Smooth muscle cell (in vitro differentiated cells): Measurements from ENCODE around the gene CDK5RAP3. TPM values are rescaled to one million over a fixed set of nuclear protein-coding genes. Genes with fewer than 3 reads are reported as not detected.
"Not testable (repeated sequence)": the region's sequence is repeated elsewhere in the genome, so short reads cannot be mapped to it uniquely, and the experiment has no call there.

Experiments used
- DNase-seq: peaks from one replicate; lab custom pipeline; 2025; ENCODE audit not compliant: unreplicated experiment; lab: John Stamatoyannopoulos, UW
- H2AFZ ChIP-seq: fragments of 200-600 bp; sonication (generic); 2 replicates; pipeline ENCODE4 v1.6.0; 2016; ENCODE audit warnings: antibody characterized with exemption, low read depth, mild to moderate bottlenecking
- H3F3A ChIP-seq: fragments of 200-600 bp; sonication (generic); 2 replicates; pipeline ENCODE4 v1.6.0; 2017; ENCODE audit warnings: antibody characterized with exemption, low read depth
- H3K27ac ChIP-seq: fragments of 200-600 bp; sonication (generic); 2 replicates; pipeline ENCODE4 v1.5.1; 2016; ENCODE audit warnings: low read depth, mild to moderate bottlenecking
- H3K27me3 ChIP-seq: fragments of 200-600 bp; sonication (generic); 2 replicates; pipeline ENCODE4 v1.6.1; 2016; ENCODE audit warnings: low read depth, mild to moderate bottlenecking
- H3K36me3 ChIP-seq: fragments of 200-600 bp; sonication (generic); 2 replicates; pipeline ENCODE4 v1.5.1; 2016; ENCODE audit warnings: low read depth
- H3K4me1 ChIP-seq: fragments of 200-600 bp; sonication (generic); 2 replicates; pipeline ENCODE4 v1.5.1; 2016; ENCODE audit warnings: low read depth
- H3K4me2 ChIP-seq: fragments of 200-600 bp; sonication (generic); 2 replicates; pipeline ENCODE4 v1.6.0; 2016; ENCODE audit warnings: mild to moderate bottlenecking
- H3K4me3 ChIP-seq: fragments of 200-600 bp; sonication (generic); 2 replicates; pipeline ENCODE4 v1.5.1; 2016; ENCODE audit warnings: mild to moderate bottlenecking
- H3K79me2 ChIP-seq: fragments of 200-600 bp; sonication (generic); 2 replicates; pipeline ENCODE4 v1.6.0; 2016; ENCODE audit warnings: low read depth, mild to moderate bottlenecking
- H3K9ac ChIP-seq: fragments of 200-600 bp; sonication (generic); 2 replicates; pipeline ENCODE4 v1.6.0; 2016; ENCODE audit warnings: low read depth
- H3K9me3 ChIP-seq: fragments of 200-600 bp; sonication (generic); replicated peaks from 2 replicates; pipeline ENCODE4 v1.5.1; 2016; ENCODE audit warnings: low read depth
- H4K20me1 ChIP-seq: fragments of 200-600 bp; sonication (generic); 2 replicates; pipeline ENCODE4 v1.6.0; 2016; ENCODE audit warnings: low read depth
- WGBS: methylation state at CpG from one replicate; pipeline ENCODE4 v1.1.7; 2016; ENCODE audit warnings: low lambda C conversion rate; 5-methylcytosine and 5-hydroxymethylcytosine counted together
- polyA plus RNA-seq: library from polyadenylated mRNA; unstranded; fragments of >200 nt; fragmentation: Nextera tagmentation; extraction: Ambion mirVana; gene quantifications from 2 replicates; pipeline ENCODE4 v1.2.1, GENCODE V29; 2016
- total RNA-seq: library from RNA; depleted of rRNA; stranded (reverse); fragments of >200 nt; gene quantifications from 2 replicates; pipeline ENCODE4 v1.2.3, GENCODE V29; 2014
- TF ChIP-seq, protein P1 (sequence below): fragments of 200-600 bp; sonication (generic); IDR thresholded peaks from 2 replicates; pipeline ENCODE4 v1.5.1; 2017; ENCODE audit warnings: borderline replicate concordance, mild to moderate bottlenecking, antibody characterized with exemption; ENCODE audit not compliant: insufficient read depth, poor library complexity, severe bottlenecking

CDK5RAP3 gene
- total and polyA plus RNA-seq, 2 experiments from 2014 or later, result 79.6 to 119 TPM

- no peaks in the 10 kb centered on the region for H3K79me2 ChIP-seq
- H2AFZ ChIP-seq, result no peak overlapping the region
- TF ChIP-seq, protein P1, sequence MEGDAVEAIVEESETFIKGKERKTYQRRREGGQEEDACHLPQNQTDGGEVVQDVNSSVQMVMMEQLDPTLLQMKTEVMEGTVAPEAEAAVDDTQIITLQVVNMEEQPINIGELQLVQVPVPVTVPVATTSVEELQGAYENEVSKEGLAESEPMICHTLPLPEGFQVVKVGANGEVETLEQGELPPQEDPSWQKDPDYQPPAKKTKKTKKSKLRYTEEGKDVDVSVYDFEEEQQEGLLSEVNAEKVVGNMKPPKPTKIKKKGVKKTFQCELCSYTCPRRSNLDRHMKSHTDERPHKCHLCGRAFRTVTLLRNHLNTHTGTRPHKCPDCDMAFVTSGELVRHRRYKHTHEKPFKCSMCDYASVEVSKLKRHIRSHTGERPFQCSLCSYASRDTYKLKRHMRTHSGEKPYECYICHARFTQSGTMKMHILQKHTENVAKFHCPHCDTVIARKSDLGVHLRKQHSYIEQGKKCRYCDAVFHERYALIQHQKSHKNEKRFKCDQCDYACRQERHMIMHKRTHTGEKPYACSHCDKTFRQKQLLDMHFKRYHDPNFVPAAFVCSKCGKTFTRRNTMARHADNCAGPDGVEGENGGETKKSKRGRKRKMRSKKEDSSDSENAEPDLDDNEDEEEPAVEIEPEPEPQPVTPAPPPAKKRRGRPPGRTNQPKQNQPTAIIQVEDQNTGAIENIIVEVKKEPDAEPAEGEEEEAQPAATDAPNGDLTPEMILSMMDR, result no peak
- H3K4me3 ChIP-seq, result no peak overlapping the region
- no peaks in the 10 kb centered on the region for H3K27me3 ChIP-seq
- H3K9ac ChIP-seq, result no peak overlapping the region
- WGBS, result 19% methylated on average over 2 of the region's 2 CpGs
- no peak for DNase-seq
- H3F3A ChIP-seq, result peaks cover 14% of the 10 kb centered on the region
- peaks cover 48% of the 10 kb centered on the region for H3K4me1 ChIP-seq
- H3K27ac ChIP-seq, result peak overlapping the region; percentile 61
- H3K4me2 ChIP-seq, result peak overlapping the region; percentile 52
- no peaks in the 10 kb centered on the region for H3K36me3 ChIP-seq
- no peaks in the 10 kb centered on the region for H3K9me3 ChIP-seq
- no peaks in the 10 kb centered on the region for H4K20me1 ChIP-seq
Observed at GRCh38 chr17:48016112-48016511, 45.2 kb downstream of the CDK5RAP3 start.

GRCh38 chr17:48017817-48018158, 46.9 kb downstream of the CDK5RAP3 start:
- H3K4me3 ChIP-seq, H3K9ac ChIP-seq, H3K36me3 ChIP-seq, H3K9me3 ChIP-seq, H3K4me2 ChIP-seq, H2AFZ ChIP-seq, H4K20me1 ChIP-seq, H3K79me2 ChIP-seq, H3K27me3 ChIP-seq, DNase-seq, H3K27ac ChIP-seq: not testable (repeated sequence)
- H3F3A ChIP-seq, result peaks cover 14% of the 10 kb centered on the region
- H3K4me1 ChIP-seq, result peaks cover 33% of the 10 kb centered on the region
- 92% methylated on average over 4 of the region's 4 CpGs for WGBS

DNA sequence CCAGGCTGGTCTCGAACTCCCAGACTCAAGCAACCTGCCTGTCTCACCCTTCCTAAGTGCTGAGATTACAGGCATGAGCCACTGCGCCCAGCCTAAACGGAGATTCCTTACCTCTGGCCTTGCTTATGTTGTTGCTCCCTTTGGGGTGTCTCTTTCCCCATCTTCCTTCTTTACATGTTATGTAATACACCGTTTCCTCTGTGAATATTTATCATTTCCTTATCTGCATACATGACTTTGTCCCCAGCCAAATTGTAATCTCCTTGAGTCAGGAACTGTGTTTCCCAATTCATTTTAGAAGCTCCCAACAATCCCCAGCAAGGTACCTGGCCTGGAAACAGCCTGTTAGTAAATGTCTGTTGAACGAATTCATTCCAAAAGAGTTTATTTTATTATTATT, 51.0 kb downstream of the CDK5RAP3 start:
- no peaks in the 10 kb centered on the region for H3K79me2 ChIP-seq
- WGBS, result 86% methylated on average over 5 of the region's 5 CpGs
- DNase-seq, result no peak
- H4K20me1 ChIP-seq, result no peaks in the 10 kb centered on the region
- H2AFZ ChIP-seq, result no peak overlapping the region
- H3K9me3 ChIP-seq, result no peaks in the 10 kb centered on the region
- peaks cover 29% of the 10 kb centered on the region for H3K4me1 ChIP-seq
- no peaks in the 10 kb centered on the region for H3K36me3 ChIP-seq
- no peak overlapping the region for H3K27ac ChIP-seq
- H3K27me3 ChIP-seq, result no peaks in the 10 kb centered on the region
- peaks cover 4% of the 10 kb centered on the region for H3F3A ChIP-seq
- no peak overlapping the region for H3K4me3 ChIP-seq
- TF ChIP-seq, protein P1, result no peak
- H3K4me2 ChIP-seq, result no peak overlapping the region
- H3K9ac ChIP-seq, result no peak overlapping the region

DNA sequence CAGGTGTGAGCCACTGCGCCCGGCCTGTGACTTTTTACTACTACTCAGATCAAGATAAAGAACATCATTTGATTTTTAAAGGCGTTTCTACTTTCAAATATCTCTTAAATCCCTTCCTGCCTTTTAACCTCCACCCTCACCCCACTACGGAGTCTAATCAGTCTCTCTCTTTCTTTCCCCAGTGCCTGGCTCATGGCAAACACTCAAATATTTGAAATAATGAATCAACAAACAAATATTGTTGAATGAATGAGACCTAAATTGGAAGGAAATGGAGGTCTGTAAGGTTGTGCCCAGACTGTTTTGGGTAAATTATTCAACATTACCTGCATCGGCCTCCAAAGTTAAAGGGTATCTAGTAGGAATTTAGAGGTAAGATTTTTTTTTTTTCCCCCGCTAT, 52.0 kb downstream of the CDK5RAP3 start:
- Histone ChIP-seq H2AFZ (no peak overlapping the region), H3K4me3 (no peak overlapping the region)

More for the DNA sequence above, 52.0 kb downstream of the CDK5RAP3 start:
- Histone ChIP-seq H3K27ac (no peak overlapping the region), H3K36me3 (no peaks in the 10 kb centered on the region), H3K4me2 (peak overlapping the region; percentile 94), H3K4me1 (peaks cover 29% of the 10 kb centered on the region), H4K20me1 (no peaks in the 10 kb centered on the region), H3K27me3 (no peaks in the 10 kb centered on the region), H3K9me3 (no peaks in the 10 kb centered on the region), H3K9ac (no peak overlapping the region), H3K79me2 (no peaks in the 10 kb centered on the region), H3F3A (peaks cover 4% of the 10 kb centered on the region)
- DNase-seq, result no peak
- TF ChIP-seq, protein P1, result no peak
- WGBS, result 57% methylated on average over 6 of the region's 6 CpGs
